Measurements from ENCODE around the gene SRPK2.
"Not testable (repeated sequence)": the region's sequence is repeated elsewhere in the genome, so short reads cannot be mapped to it uniquely, and the experiment has no call there.

SRPK2 gene

GRCh38 chr7:105376908-105377533, 11.7 kb downstream of the SRPK2 start:
- DNase-seq (ENCODE audit: low read depth) = no peak

DNA sequence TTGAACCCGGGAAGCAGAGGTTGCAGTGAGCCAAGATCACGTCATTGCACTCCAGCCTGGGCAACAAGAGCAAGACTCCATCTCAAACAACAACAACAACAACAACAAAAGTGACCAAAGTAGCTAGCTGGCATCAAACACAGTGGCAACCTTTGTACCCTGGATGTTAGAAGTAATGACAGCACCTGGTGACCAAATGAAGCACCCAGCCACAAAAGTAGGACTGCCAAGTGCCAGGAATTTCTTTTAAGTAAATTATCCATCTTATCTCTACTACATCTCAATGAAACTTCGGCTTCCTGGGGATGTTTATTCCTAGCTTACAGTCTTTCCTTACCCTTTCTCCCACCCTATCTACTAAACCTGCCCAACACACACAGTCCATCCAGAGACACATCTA, 18.8 kb downstream of the SRPK2 start:
- DNase-seq (ENCODE audit: low read depth) = no peak

- DNase-seq (ENCODE audit: low read depth) = no peak
These were observed 21.3 kb downstream of the SRPK2 start for GRCh38 chr7:105367458-105367857.

DNA sequence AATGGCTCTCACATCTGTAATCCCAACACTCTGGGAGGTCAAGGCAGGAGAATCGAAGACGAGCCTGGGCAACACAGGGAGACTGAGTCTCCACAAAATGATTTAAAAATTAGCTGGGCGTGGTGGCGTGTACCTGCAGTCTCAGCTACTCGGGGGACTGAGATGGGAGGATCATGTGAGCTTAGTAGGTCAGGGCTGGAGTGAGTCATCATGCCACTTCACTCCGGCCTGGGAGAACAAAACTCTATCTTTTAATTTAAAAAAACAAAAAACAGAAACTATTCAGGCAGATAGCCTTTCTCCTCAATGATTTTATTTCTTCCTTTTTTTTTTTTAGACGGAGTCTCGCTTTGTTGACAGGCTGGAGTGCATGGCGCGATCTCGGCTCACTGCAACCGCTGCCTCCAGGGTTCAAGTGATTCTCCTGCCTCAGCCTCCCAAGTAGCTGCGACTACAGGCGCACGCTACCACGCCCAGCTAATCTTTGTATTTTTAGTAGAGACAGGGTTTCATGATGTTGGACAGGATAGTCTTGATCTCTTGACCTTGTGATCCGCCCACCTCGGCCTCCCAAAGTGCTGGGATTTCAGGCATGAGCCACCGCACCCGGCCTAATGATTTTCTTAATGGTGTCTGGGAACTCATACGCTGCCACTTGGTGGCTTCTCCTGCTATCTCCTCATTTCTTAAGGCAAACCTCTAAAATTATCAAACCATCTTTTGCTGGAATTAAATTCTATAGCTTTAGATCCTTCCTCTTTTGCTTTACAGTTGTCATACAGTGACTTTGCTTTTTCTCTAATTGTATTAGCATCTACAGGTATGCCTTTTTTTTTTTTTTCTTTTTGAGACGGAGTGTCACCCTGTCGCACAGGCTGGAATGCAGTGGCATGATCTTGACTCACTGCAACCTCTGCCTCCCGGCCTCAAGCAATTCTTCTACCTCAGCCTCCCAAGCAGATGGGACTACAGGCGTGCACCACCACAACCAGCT, 22.9 kb downstream of the SRPK2 start:
- DNase-seq (ENCODE audit: low read depth) = no peak

GRCh38 chr7:105364684-105365083, 24.0 kb downstream of the SRPK2 start:
- DNase-seq (ENCODE audit: low read depth) = no peak

DNA sequence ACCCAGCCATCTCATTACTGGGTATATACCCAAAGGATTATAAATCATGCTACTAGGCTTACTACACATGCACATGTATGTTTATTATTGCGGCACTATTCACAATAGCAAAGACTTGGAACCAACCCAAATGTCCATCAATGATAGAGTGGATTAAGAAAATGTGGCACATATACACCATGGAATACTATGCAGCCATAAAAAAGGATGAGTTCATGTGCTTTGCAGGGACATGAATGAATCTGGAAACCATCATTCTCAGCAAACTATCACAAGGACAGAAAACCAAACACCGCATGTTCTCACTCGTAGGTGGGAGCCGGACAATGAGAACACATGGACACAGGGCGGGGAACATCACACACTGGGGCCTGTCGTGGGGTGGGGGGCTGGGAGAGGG, 25.1 kb downstream of the SRPK2 start:
- DNase-seq (ENCODE audit: low read depth) = not testable (repeated sequence)

DNA sequence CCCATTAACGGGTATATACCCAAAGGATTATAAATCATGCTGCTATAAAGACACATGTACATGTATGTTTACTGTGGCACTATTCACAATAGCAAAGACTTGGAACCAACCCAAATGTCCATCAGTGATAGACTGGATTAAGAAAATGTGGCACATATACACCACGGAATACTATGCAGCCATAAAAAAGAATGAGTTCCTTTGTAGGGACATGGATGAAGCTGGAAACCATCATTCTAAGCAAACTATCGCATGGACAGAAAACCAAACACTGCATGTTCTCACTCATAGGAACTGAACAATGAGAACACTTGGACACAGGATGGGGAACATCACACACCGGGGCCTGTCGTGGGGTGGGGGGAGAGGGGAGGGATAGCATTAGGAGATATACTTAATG, 26.0 kb downstream of the SRPK2 start:
- DNase-seq (ENCODE audit: low read depth) = not testable (repeated sequence)

DNA sequence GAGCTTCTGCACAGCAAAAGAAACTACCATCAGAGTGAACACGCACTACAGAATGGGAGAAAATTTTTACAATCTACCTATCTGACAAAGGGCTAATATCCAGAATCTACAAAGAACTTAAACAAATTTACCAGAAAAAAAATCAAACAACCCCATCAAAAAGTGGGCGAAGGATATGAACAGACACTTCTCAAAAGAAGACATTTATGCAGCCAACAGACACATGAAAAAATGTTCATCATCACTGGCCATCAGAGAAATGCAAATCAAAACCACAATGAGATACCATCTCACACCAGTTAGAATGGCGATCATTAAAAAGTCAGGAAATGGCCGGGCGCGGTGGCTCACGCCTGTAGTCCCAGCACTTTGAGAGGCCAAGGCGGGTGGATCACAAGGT, 26.7 kb downstream of the SRPK2 start:
- not testable (repeated sequence) for DNase-seq (ENCODE audit: low read depth)

DNA sequence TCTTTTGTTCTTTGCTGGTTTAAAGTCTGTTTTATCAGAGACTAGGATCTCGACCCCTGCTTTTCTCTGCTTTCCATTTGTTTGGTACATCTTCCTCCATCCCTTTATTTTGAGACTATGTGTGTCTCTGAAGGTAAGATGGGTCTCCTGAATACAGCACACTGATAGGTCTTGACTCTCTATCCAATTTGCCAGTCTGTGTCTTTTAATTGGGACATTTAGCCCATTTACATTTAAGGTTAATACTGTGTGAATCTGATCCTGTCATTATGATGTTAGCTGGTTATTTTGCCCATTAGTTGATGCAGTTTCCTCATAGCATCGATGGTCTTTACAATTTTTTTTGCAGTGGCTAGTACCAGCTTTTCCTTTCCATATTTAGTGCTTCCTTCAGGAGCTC, 28.6 kb downstream of the SRPK2 start:
- DNase-seq (ENCODE audit: low read depth) = not testable (repeated sequence)

GRCh38 chr7:105355701-105356100, 33.0 kb downstream of the SRPK2 start:
- DNase-seq (ENCODE audit: low read depth) = no peak

DNA sequence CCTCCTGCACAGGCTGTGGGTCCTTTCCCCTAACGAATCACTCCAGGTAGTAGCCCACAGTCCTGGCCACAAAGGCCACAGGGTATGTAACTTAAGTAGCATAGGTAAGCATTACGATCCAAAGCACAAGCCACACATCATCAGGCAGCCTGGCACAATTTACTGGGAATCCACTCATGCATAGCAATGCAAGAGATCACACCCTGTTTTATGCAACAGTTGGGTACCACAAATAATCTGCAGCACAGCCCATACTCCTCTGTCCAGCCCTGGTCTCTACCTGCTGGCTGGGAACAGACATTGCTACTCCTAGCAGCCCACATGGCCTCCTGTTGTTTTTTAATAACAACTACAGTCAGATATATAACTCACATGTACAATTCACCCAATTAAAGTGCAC, 34.3 kb downstream of the SRPK2 start:
- no peak for DNase-seq (ENCODE audit: low read depth)

DNA sequence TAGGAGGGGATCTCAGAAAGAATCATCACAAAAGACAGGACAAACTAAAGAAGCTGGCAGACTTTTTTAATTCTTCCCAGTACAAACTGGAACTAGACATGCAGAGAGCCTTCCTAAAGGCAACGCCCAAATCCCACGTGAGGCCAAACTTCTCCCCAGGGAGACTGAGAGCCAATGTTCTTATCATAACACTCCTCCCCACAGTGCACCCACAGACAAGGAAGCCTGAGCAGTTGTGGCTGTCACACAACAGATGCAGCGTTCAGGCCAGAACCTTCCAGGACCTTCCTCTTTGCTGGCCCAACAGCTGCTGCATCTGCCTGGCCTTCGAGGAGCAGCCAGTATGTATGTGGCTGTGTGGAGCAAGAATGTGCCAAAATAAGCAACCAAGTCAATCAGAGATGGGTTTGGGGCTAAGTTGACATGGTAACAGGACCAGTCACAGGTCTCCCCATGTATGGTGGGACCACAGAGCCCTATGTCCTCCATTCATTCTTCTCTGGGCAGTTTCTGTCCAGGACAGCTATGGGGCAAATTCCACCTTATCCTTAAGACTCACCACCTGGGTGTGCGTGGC, 34.9 kb downstream of the SRPK2 start:
- DNase-seq (ENCODE audit: low read depth) = no peak

GRCh38 chr7:105352901-105353668, 35.6 kb downstream of the SRPK2 start:
- no peak for DNase-seq (ENCODE audit: low read depth)

GRCh38 chr7:105352018-105352612, 36.6 kb downstream of the SRPK2 start:
- DNase-seq (ENCODE audit: low read depth) = peak; percentile 44

GRCh38 chr7:105350906-105351305, 37.8 kb downstream of the SRPK2 start:
- no peak for DNase-seq (ENCODE audit: low read depth)

GRCh38 chr7:105348177-105348576, 40.5 kb downstream of the SRPK2 start:
- not testable (repeated sequence) for DNase-seq (ENCODE audit: low read depth)

GRCh38 chr7:105346593-105347322, 42.0 kb downstream of the SRPK2 start:
- DNase-seq (ENCODE audit: low read depth) = no peak

- DNase-seq (ENCODE audit: low read depth) = no peak
These were observed 42.6 kb downstream of the SRPK2 start for GRCh38 chr7:105346138-105346537.

GRCh38 chr7:105345725-105346124, 43.0 kb downstream of the SRPK2 start:
- no peak for DNase-seq (ENCODE audit: low read depth)

- DNase-seq (ENCODE audit: low read depth) = no peak
These were observed 43.7 kb downstream of the SRPK2 start for GRCh38 chr7:105345003-105345402.

Data from stimulated activated CD4-positive, alpha-beta T cell treated with anti-CD3 and anti-CD28 coated beads, Interleukin-2, amount 100 ng/mL, for 4 hours (primary cell).